ENCODE results near the gene CENPV. TPM values are rescaled to one million over a fixed set of nuclear protein-coding genes. Genes with fewer than 3 reads are reported as not detected.
"Not testable (repeated sequence)": the region's sequence is repeated elsewhere in the genome, so short reads cannot be mapped to it uniquely, and the experiment has no call there.

CENPV gene
- total RNA-seq, 1 experiment from 2014 or later, result 124 TPM

GRCh38 chr17:16313139-16314090 is 39.9 kb downstream of the CENPV start:
- DNase-seq (ENCODE audit: low spot score), result no peak

- DNase-seq (ENCODE audit: low spot score), result not testable (repeated sequence)
Observed at GRCh38 chr17:16312061-16312460, 41.2 kb downstream of the CENPV start.

- no peak for DNase-seq (ENCODE audit: low spot score)
Observed at GRCh38 chr17:16306211-16306610, 47.1 kb downstream of the CENPV start.

- peak; percentile 41 for DNase-seq (ENCODE audit: low spot score)
Observed at GRCh38 chr17:16304830-16305229, 48.4 kb downstream of the CENPV start.

GRCh38 chr17:16302856-16303255 is 50.4 kb downstream of the CENPV start:
- DNase-seq (ENCODE audit: low spot score), result no peak

- no peak for DNase-seq (ENCODE audit: low spot score)
Observed at GRCh38 chr17:16301963-16302855, 51.1 kb downstream of the CENPV start.

GRCh38 chr17:16300554-16300953 is 52.7 kb downstream of the CENPV start:
- no peak for DNase-seq (ENCODE audit: low spot score)

- DNase-seq (ENCODE audit: low spot score), result no peak
Observed at GRCh38 chr17:16298140-16298662, 55.1 kb downstream of the CENPV start.

- no peak for DNase-seq (ENCODE audit: low spot score)
Observed at GRCh38 chr17:16297367-16298139, 55.7 kb downstream of the CENPV start.

GRCh38 chr17:16296072-16296471 is 57.2 kb downstream of the CENPV start:
- peak; percentile 17 for DNase-seq (ENCODE audit: low spot score)

GRCh38 chr17:16294560-16294959 is 58.7 kb downstream of the CENPV start:
- peak; percentile 40 for DNase-seq (ENCODE audit: low spot score)

GRCh38 chr17:16293931-16294330 is 59.3 kb downstream of the CENPV start:
- DNase-seq (ENCODE audit: low spot score), result peak; percentile 29

Other genes with a start within 250 kb of the CENPV start
- 67.7 and 72.4 TPM in 2 replicates for gene NCOR1, start 137.9 kb downstream of the CENPV start, total RNA-seq (2014; rRNA removed; shearing (Covaris generic))
- gene PIGL, start 136.3 kb downstream of the CENPV start, total RNA-seq (2014; rRNA removed; shearing (Covaris generic)), result 17.0 and 20.9 TPM in 2 replicates
- gene UBB, start 27.6 kb upstream of the CENPV start, total RNA-seq (2014; rRNA removed; shearing (Covaris generic)), result 1,545 and 1,586 TPM in 2 replicates
- not detected in 2 replicates for gene TRPV2, start 62.1 kb upstream of the CENPV start, total RNA-seq (2014; rRNA removed; shearing (Covaris generic))
- 8.0 and 12.3 TPM in 2 replicates for gene LRRC75A, start 138.7 kb upstream of the CENPV start, total RNA-seq (2014; rRNA removed; shearing (Covaris generic))
- not detected in 2 replicates for gene ZNF287, start 215.7 kb upstream of the CENPV start, total RNA-seq (2014; rRNA removed; shearing (Covaris generic))

All from HT-29 (cell line).